ENCODE results near the gene GALNT16.

The GALNT16 gene

DNA sequence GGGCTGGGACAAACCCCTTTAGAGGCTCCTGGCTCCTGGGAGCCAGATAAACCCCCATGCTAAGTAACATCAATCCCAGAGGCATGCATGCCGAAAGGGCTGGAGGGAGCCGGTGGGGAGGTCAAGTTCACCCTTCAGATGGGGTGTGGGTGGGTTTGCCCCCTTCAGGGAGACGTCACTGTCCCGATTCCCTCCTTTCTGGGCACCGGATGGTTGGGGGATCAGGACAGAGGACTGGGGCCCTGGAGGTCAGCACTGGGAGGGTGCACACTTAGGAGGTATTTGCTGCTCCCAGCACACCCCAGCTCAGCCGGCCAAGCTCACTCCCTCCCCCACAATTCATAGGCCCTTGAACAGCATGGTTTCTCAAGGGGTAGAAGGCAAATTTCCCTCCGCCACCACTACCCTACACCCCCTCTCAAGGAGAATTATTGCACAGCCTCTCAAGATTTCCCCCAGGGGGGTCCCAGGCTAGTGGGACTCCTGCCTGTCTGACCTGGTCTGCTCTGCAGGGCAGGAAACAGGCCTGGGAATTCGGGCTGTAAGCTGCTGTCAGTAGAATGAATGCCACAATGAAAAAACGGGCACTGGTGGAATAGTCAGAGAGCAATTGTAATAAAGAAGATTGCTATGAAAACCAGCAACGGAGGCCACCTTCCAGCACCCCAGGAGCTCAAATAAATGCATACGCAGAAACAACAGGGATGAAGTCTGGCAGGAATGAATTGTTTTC is 63.5 kb downstream of the GALNT16 start:
- no peak for FAIRE-seq
- no peak for DNase-seq (ENCODE audit: insufficient read length, low spot score)
- TF ChIP-seq PAX5 (IDR thresholded peaks at IDR 0.05; ENCODE audit: insufficient read depth, low read length, severe bottlenecking): no peak
- TF ChIP-seq POU2F2 (IDR thresholded peaks at IDR 0.05; ENCODE audit: low read depth, low read length): no peak
- no peak for TF ChIP-seq SPI1 (IDR thresholded peaks at IDR 0.05; ENCODE audit: low read depth, low read length)
- no peak for TF ChIP-seq TAF1 (IDR thresholded peaks at IDR 0.05; ENCODE audit: low read depth, low read length)

DNA sequence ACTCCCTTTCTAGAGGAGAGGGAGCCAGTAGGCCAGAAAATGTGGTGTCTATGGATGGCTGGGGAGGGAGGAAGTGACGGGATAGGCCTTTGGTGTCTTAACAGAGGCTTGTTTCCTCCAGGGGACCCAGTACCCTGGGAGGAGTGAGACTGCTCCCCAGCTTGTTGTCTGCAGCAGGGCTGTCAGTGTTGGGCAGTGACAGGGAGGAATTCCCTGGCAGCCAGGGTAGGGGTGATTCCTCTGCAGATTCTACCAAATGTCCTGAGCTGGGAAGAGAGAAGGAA is 64.0 kb downstream of the GALNT16 start:
- DNase-seq (ENCODE audit: insufficient read length, low spot score) (no peak), FAIRE-seq (no peak)
- no peak for TF ChIP-seq POLR2A (IDR thresholded peaks at IDR 0.05; ENCODE audit: low read depth, low read length)
- no peak for TF ChIP-seq TAF1 (IDR thresholded peaks at IDR 0.05; ENCODE audit: low read depth, low read length)
- TF ChIP-seq POU2F2 (IDR thresholded peaks at IDR 0.05; ENCODE audit: low read depth, low read length): no peak
- no peak for TF ChIP-seq POLR2AphosphoS5 (IDR thresholded peaks at IDR 0.05; ENCODE audit: low read depth, low read length)
- no peak for TF ChIP-seq SPI1 (IDR thresholded peaks at IDR 0.05; ENCODE audit: low read depth, low read length)
- no peak for TF ChIP-seq PAX5 (IDR thresholded peaks at IDR 0.05; ENCODE audit: insufficient read depth, low read length, severe bottlenecking)

DNA sequence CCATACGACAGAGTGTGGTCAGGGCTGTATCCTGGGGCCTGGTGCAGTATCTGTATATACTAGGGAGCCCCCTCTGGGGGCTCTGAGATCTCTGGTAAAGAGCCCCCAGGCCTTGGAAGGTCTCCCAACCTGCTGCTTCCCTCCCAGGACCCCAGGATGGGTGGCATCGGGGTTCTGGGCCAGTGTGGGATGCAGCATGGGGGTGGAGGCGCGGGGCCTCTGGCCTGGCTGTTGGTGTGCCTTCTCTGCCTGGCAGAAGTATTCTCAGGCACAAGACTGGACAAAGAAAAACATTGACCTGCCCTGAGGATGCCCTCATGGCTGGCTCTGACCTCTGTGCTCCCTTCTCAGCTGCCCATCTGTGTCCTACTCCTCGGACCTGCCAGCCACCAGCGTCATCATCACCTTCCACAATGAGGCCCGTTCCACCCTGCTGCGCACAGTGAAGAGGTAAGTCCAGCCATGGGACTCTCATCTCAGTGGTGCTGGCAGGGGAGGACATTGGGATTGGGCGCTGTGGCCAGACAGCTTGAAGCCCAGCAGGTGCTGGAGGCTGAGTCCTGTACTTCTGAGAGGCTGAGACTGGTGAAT is 64.5 kb downstream of the GALNT16 start:
- FAIRE-seq (no peak), DNase-seq (ENCODE audit: insufficient read length, low spot score) (no peak)
- TF ChIP-seq TAF1 (IDR thresholded peaks at IDR 0.05; ENCODE audit: low read depth, low read length) (no peak), PAX5 (IDR thresholded peaks at IDR 0.05; ENCODE audit: insufficient read depth, low read length, severe bottlenecking) (no peak), POU2F2 (IDR thresholded peaks at IDR 0.05; ENCODE audit: low read depth, low read length) (no peak), POLR2AphosphoS5 (IDR thresholded peaks at IDR 0.05; ENCODE audit: low read depth, low read length) (no peak), SPI1 (IDR thresholded peaks at IDR 0.05; ENCODE audit: low read depth, low read length) (no peak)

DNA sequence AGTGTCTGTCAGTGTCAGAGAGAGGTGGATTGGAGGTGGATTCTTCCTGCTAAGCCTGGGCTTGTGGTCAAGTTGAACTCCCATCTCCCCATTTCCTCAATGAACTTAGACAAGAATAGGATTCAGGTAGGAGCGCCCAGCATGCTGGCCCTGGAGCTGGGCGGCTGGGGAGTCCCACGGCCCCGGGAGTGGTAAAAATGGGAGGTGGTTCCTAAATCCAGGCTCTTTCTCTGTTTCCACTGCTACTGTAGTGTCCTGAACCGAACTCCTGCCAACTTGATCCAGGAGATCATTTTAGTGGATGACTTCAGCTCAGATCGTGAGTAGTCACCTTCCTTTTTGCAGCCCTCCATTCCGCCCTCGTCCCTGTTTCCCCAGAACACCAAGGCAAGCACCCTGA is 65.1 kb downstream of the GALNT16 start:
- no peak for TF ChIP-seq POU2F2 (IDR thresholded peaks at IDR 0.05; ENCODE audit: low read depth, low read length)
- DNase-seq (ENCODE audit: insufficient read length, low spot score) (no peak), FAIRE-seq (no peak)

GRCh38 chr14:69325646-69326265 is 65.8 kb downstream of the GALNT16 start:
- DNase-seq (ENCODE audit: insufficient read length, low spot score) (no peak), FAIRE-seq (no peak)
- no peak for TF ChIP-seq PAX5 (IDR thresholded peaks at IDR 0.05; ENCODE audit: insufficient read depth, low read length, severe bottlenecking)
- no peak for TF ChIP-seq POU2F2 (IDR thresholded peaks at IDR 0.05; ENCODE audit: low read depth, low read length)
- TF ChIP-seq POLR2A (IDR thresholded peaks at IDR 0.05; ENCODE audit: low read depth, low read length): no peak
- TF ChIP-seq SPI1 (IDR thresholded peaks at IDR 0.05; ENCODE audit: low read depth, low read length): no peak
- TF ChIP-seq POLR2AphosphoS5 (IDR thresholded peaks at IDR 0.05; ENCODE audit: low read depth, low read length): no peak
- TF ChIP-seq TAF1 (IDR thresholded peaks at IDR 0.05; ENCODE audit: low read depth, low read length): no peak

DNA sequence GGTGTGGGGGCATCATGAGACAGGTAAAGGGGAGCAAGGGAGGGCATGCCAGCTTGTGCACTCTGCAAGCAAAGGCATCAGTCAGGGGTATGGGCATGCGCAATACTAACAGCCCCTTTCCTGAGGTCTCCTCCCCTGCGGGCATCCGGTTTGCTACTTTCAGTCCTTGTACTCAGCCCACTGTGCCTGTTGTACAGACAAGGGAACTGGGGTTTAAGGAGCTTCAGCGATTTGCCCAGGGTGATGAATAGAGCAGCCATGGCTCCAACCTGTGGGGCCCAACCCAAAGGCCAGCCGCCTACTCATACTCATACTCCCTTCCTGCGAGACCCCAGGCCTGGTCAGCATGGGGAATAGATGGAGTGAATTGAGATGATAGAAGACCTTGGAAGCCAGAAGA is 66.7 kb downstream of the GALNT16 start:
- TF ChIP-seq TAF1 (IDR thresholded peaks at IDR 0.05; ENCODE audit: low read depth, low read length) (no peak), PAX5 (IDR thresholded peaks at IDR 0.05; ENCODE audit: insufficient read depth, low read length, severe bottlenecking) (no peak), POU2F2 (IDR thresholded peaks at IDR 0.05; ENCODE audit: low read depth, low read length) (no peak), POLR2AphosphoS5 (IDR thresholded peaks at IDR 0.05; ENCODE audit: low read depth, low read length) (no peak), POLR2A (IDR thresholded peaks at IDR 0.05; ENCODE audit: low read depth, low read length) (no peak), SPI1 (IDR thresholded peaks at IDR 0.05; ENCODE audit: low read depth, low read length) (no peak)
- FAIRE-seq (no peak), DNase-seq (ENCODE audit: insufficient read length, low spot score) (no peak)

DNA sequence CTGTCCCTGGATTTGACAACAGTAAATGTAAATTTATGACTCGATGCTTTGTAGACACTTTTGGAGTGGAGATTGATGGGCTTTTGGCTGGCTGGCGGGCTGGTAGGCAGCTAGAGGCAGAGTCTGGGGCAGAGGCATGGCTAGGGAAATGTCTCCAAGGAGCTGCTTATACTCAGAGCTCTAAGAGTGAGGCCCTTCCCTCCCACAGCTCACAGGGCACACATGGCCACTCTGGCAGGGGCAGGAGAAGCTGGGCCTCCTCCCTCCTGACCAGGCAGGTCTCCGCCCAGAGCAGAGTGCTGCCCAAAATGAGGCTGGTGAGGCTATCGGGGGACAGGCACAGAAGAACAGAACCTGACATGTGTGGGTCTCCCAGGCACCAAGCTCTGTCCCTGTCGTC is 67.5 kb downstream of the GALNT16 start:
- DNase-seq (ENCODE audit: insufficient read length, low spot score): no peak
- FAIRE-seq: no peak
- TF ChIP-seq SPI1 (IDR thresholded peaks at IDR 0.05; ENCODE audit: low read depth, low read length): no peak
- TF ChIP-seq TAF1 (IDR thresholded peaks at IDR 0.05; ENCODE audit: low read depth, low read length): no peak
- TF ChIP-seq POLR2AphosphoS5 (IDR thresholded peaks at IDR 0.05; ENCODE audit: low read depth, low read length): no peak
- no peak for TF ChIP-seq PAX5 (IDR thresholded peaks at IDR 0.05; ENCODE audit: insufficient read depth, low read length, severe bottlenecking)
- TF ChIP-seq POU2F2 (IDR thresholded peaks at IDR 0.05; ENCODE audit: low read depth, low read length): no peak
- no peak for TF ChIP-seq POLR2A (IDR thresholded peaks at IDR 0.05; ENCODE audit: low read depth, low read length)

GRCh38 chr14:69328317-69328716 is 68.4 kb downstream of the GALNT16 start:
- no peak for FAIRE-seq
- no peak for DNase-seq (ENCODE audit: insufficient read length, low spot score)
- TF ChIP-seq SPI1 (IDR thresholded peaks at IDR 0.05; ENCODE audit: low read depth, low read length) (no peak), POU2F2 (IDR thresholded peaks at IDR 0.05; ENCODE audit: low read depth, low read length) (no peak)

DNA sequence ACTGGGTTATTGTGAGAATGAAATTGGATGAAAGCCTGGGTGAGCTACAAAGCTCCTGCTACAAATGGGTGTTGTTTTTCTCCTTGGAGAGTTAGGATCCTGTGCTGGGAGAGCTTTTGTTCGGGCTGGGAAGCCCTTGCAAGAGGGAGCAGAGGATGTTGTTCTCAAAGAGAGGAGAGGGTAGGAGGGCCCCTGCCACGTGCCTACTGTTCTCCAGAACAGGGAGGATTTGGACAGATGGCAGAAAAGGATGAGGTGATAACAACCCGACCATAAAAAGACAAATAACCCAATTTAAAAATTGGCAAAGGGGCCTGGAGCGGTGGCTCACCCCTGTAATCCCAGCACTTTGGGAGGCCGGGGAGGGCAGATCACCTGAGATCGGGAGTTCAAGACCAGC is 68.8 kb downstream of the GALNT16 start:
- DNase-seq (ENCODE audit: insufficient read length, low spot score): no peak
- TF ChIP-seq POU2F2 (IDR thresholded peaks at IDR 0.05; ENCODE audit: low read depth, low read length) (no peak), POLR2A (IDR thresholded peaks at IDR 0.05; ENCODE audit: low read depth, low read length) (no peak), SPI1 (IDR thresholded peaks at IDR 0.05; ENCODE audit: low read depth, low read length) (no peak), TAF1 (IDR thresholded peaks at IDR 0.05; ENCODE audit: low read depth, low read length) (no peak), POLR2AphosphoS5 (IDR thresholded peaks at IDR 0.05; ENCODE audit: low read depth, low read length) (no peak), PAX5 (IDR thresholded peaks at IDR 0.05; ENCODE audit: insufficient read depth, low read length, severe bottlenecking) (no peak)
- FAIRE-seq: no peak

- DNase-seq (ENCODE audit: insufficient read length, low spot score): no peak
- TF ChIP-seq POLR2AphosphoS5 (IDR thresholded peaks at IDR 0.05; ENCODE audit: low read depth, low read length) (no peak), TAF1 (IDR thresholded peaks at IDR 0.05; ENCODE audit: low read depth, low read length) (no peak), SPI1 (IDR thresholded peaks at IDR 0.05; ENCODE audit: low read depth, low read length) (no peak)
- no peak for FAIRE-seq
Measured at GRCh38 chr14:69331206-69331605, 71.2 kb downstream of the GALNT16 start.
